DOHH2 (cell line): Measurements from ENCODE around the gene RUFY4.

Source experiments
- CTCF ChIP-seq: fragments of 200-600 bp; sonication (generic); IDR thresholded peaks from one replicate; pipeline ENCODE4 v1.5.1; 2014; ENCODE audit warnings: antibody characterized with exemption, mild to moderate bottlenecking, low read depth, low read length; ENCODE audit not compliant: poor library complexity, severe bottlenecking
- EZH2phosphoT487 ChIP-seq: fragments of 200-600 bp; sonication (generic); IDR thresholded peaks from 2 replicates; pipeline ENCODE4 v1.6.1; 2017; ENCODE audit warnings: borderline replicate concordance, mild to moderate bottlenecking, antibody characterized with exemption, low read length, moderate library complexity, mixed read lengths

GRCh38 chr2:218020281-218020680 lies 48.8 kb upstream of the RUFY4 start:
- TF ChIP-seq CTCF (no peak), EZH2phosphoT487 (no peak)
